GM21423 (cell line): ENCODE data around the gene EYS.
"Not testable (repeated sequence)": the region's sequence is repeated elsewhere in the genome, so short reads cannot be mapped to it uniquely, and the experiment has no call there.

Experiments used
- ATAC-seq: cut with Tn5 transposase; IDR thresholded peaks from one replicate; pipeline ENCODE4 v1.9.1; 2021; ENCODE audit warnings: mild to moderate bottlenecking, moderate library complexity; ENCODE audit not compliant: unreplicated experiment

Gene EYS

GRCh38 chr6:63887804-63888203 is 1819.2 kb downstream of the EYS start:
- not testable (repeated sequence) for ATAC-seq

DNA sequence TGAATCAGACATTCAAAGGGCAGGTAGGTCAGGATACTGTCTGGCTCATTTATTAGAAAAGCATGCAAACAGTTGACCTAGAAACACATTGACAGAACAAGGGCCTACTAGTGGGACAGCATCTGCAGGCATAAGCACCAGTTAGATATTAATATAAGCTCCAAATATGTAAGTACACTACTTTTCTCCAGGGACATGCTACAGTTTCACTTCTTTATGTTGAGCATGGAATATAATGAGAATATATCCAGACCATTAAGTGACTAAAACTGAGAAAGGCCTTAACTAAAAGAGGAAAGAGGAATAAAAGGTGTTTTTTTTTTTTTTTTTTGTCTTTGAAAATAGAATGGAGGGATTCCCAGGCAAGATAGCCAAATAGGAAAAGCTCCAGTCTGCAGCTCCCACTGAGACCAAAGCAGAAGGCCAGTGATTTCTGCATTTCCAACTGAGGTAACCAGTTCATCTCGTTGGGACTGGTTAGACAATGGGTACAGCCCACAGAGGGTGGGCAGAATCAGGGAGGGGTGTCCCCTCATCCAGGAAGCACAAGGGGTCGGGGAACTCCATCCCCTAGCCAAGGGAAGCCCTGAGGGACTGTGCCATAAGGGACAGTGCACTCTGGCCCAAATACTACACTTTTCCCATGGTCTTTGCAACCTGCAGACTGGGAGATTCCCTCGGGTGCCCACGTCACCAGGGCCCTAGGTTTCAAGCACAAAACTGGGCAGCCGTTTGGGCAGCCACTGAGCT is 1819.8 kb downstream of the EYS start:
- no peak for ATAC-seq

GRCh38 chr6:63886341-63886740 is 1820.7 kb downstream of the EYS start:
- ATAC-seq = no peak

DNA sequence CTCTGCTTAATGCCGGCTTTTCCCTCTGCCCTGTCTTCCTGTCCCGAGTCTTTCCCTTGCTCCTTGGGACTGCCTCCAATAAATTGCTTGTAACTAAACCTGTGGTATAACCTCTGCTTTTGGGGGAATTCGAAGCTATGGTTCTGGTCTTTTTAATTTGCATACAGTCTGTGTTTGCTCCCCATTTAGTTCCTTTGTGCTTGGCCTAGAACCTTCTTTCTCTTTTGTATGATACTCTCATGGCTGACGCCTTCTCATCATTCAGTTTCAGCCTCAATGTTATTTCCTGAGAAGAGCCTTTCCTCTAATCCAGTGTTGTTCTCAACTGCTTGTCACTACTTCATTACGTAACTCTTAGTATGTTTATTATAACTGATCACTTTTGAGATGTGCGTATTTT is 1823.4 kb downstream of the EYS start:
- peak; percentile 69 for ATAC-seq

GRCh38 chr6:63882208-63882607 is 1824.8 kb downstream of the EYS start:
- ATAC-seq = no peak

GRCh38 chr6:63881791-63882190 is 1825.2 kb downstream of the EYS start:
- no peak for ATAC-seq

DNA sequence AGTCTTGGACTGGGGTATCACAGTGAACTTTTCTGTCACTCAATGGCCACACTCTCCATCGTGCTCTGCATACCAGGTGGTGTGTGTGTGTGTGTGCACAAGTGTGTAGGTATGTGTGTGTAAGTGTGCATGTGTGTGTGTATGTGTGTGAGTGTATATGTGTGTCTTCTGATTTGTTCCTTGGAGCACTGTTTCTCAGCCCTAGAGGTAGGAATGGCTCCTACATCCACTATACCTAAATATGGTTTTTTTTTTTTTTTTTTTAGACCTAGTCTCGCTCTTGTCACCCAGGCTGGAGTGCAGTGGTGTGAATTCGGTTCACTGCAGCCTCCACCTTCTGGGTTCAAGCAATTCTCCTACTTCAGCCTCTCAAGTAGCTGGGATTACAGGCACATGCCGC is 1834.8 kb downstream of the EYS start:
- no peak for ATAC-seq

DNA sequence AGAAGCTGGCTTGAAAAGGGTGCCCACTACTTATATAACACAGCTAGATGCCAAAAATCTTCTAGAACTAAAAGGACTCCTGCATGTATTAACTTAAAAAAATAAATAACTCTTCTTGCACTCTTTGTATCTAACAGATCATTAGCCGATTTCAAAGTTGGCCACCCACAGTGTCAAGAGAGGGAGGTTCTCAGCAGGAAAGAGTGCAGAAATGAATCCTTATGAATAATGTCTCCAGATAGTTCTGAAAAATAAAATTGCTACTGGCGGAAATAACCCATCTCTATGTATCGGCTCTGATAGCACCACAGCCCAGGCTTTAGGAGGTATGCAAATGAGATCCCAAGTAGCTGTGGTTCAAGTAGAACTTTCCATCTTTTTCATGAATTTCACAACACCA is 1838.7 kb downstream of the EYS start:
- no peak for ATAC-seq

- no peak for ATAC-seq
These were observed 1842.2 kb downstream of the EYS start for GRCh38 chr6:63864671-63865318.

DNA sequence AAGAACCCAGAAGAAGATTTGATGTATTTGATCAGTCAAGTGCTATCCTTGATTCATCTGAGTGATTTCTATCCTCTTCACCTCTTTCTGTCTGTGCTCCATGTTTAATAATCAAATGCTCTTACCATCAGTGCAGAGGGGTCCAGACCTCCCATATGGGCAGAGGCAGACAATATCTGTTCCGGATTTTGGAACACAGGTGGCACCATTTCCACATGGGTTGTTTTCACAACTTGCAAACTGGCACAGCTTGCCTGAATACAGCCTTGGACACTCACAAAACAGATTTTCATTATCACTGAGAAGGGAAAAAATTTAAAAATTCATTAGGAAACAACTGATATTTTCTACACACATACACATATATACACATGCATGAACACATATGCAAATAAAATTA is 1843.0 kb downstream of the EYS start:
- no peak for ATAC-seq

DNA sequence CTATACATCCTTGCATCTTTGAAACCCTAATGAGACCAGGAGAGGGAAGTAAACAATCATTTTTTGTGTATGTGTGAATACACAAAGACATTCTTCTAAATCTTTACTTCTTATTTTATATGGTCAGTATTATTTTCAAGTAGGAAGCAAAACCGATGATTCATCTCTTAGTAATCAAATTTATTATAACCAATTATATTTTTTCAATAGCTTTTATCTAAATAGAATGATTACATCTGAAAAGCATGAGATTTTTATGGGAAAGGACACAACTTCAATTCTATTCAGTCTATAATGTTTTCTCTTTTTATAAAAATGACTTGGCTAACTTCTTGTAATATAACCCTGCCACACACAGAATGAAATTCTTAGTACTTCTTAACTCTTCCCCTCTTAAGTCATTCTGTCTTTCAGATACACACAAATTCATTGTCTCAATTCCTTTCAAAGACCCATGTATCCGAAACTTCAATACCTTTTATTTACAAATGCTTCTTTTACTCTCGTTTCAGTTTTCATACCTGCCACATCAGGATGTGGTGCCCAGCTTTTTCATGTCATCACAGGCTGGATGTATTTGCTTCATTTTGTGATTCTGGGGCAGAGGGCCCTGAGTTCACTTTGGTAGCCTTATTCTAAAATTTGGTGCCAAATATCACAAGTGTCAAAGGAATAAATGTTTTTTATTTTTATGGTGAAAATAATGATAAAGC is 1844.4 kb downstream of the EYS start:
- ATAC-seq = no peak

GRCh38 chr6:63859528-63859927 is 1847.5 kb downstream of the EYS start:
- ATAC-seq = no peak

DNA sequence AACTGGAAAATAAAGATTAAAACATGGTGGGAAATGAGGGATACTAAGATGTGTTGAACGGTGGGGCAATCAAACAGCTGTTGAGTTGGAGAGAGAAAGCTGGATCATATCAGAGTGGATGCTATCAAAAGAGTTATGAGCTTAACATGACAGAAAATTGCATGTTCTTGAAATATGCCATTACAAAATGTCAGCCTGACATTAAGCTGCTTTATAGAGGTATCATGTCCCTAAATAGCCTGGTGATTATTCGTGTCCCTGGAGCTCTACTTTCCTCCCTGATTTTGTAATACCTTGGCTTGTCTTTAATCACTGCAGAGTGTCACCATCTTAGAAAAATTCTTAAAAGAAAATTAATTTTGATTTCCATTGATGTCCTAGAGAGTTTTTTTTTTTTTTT is 1848.3 kb downstream of the EYS start:
- ATAC-seq = no peak

GRCh38 chr6:63856271-63856670 is 1850.8 kb downstream of the EYS start:
- no peak for ATAC-seq

- ATAC-seq = no peak
These were observed 1862.7 kb downstream of the EYS start for GRCh38 chr6:63844287-63844686.

GRCh38 chr6:63839485-63839884 is 1867.5 kb downstream of the EYS start:
- ATAC-seq = no peak

GRCh38 chr6:63828678-63829077 is 1878.3 kb downstream of the EYS start:
- not testable (repeated sequence) for ATAC-seq

- ATAC-seq = no peak
These were observed 1882.3 kb downstream of the EYS start for GRCh38 chr6:63824722-63825121.

DNA sequence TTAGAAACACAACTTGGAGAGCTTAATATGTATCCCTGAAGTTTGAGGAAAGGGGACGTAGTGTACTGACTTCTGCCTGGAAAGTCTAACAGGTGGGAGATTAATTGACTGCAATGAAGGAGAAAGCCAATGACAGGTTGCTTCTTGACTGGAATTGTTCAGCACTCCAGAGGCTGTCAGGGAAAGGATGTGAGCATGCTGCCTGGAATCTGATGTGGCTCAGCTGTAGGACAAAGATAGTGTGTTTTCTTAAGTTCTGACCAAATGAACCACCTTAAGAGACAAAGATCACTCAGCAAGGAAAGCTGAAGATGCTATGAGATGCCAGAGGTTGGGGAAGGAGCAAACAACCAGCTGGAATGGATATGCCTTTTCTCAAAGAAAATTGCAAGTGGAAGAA is 1885.6 kb downstream of the EYS start:
- ATAC-seq = no peak

GRCh38 chr6:63819831-63820230 is 1887.2 kb downstream of the EYS start:
- no peak for ATAC-seq

DNA sequence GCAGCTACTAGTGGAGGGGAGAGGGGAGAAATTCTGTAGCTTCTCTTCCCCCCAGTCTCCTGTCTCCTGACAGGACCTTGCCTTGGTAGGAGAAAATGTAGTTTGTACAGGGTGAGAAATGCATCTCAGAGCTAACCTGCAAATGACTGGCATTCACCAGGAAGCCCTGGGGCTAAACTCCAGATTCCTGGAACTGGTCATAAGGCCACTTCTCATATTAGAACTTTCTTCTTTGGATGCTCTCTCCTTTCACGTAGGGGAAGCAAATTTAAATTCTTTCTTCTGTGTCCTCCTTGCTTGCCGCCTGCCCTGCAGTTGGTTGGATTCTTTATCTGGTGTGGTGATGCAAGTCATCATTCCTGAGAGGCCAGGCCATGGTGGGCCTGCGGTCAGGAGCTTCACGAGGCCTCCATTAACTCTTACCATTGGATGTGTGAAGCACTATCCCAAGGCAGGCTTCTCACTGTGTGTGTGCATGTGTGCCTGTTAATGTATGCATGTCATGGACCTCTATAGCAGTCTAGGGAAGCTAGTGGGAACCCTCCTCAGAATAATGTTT is 1889.5 kb downstream of the EYS start:
- no peak for ATAC-seq

GRCh38 chr6:63816982-63817436 is 1890.0 kb downstream of the EYS start:
- ATAC-seq = no peak
